ENCODE results near the gene ACSF3. TPM values are rescaled to one million over a fixed set of nuclear protein-coding genes. Genes with fewer than 3 reads are reported as not detected.
A peak's percentile ranks its signal among the peaks of the same experiment; 100 is the strongest.

ACSF3 gene
- total RNA-seq, 6 donors from 2014 or later, result 30.2 to 97.4 (median 35.3) TPM

GRCh38 chr16:89174877-89175276 lies 81.2 kb downstream of the ACSF3 start:
- ATAC-seq (ENCODE audit: low FRiP score in 2 of 2), result no peak
- DNase-seq, result peak in 1 of 2 donors; percentile 62
- TF ChIP-seq CTCF (IDR thresholded peaks at IDR 0.05), result no peak
- no peak for TF ChIP-seq EP300 (IDR thresholded peaks at IDR 0.05)
- TF ChIP-seq POLR2AphosphoS5 (IDR thresholded peaks at IDR 0.05), result no peak
- no peak for TF ChIP-seq POLR2A (IDR thresholded peaks at IDR 0.05)
- H3K9me3 ChIP-seq, result no peaks in the 10 kb centered on the region
- H3K27me3 ChIP-seq, result peaks cover 0 to 6% (median 0%) of the 10 kb centered on the region in 4 donors
- H3K27ac ChIP-seq, result peak overlapping the region in 1 of 4 donors; percentile 4
- no peaks in the 10 kb centered on the region for H3K36me3 ChIP-seq
- H3K4me3 ChIP-seq, result no peak overlapping the region
- 41 to 69% methylated on average over 6 to 14 of the region's 14 CpGs for WGBS, 2 donors
- peaks cover 13 to 22% (median 16%) of the 10 kb centered on the region in 4 donors for H3K4me1 ChIP-seq

GRCh38 chr16:89175280-89176146 lies 81.9 kb downstream of the ACSF3 start:
- ATAC-seq (ENCODE audit: low FRiP score in 2 of 2) (no peak), DNase-seq (peak in 1 of 2 donors; percentile 64)
- Histone ChIP-seq H3K27me3 (peaks cover 0 to 4% (median 0%) of the 10 kb centered on the region in 4 donors), H3K4me3 (no peak overlapping the region), H3K27ac (no peak overlapping the region), H3K9me3 (no peaks in the 10 kb centered on the region), H3K4me1 (peaks cover 10 to 16% (median 13%) of the 10 kb centered on the region in 4 donors), H3K36me3 (no peaks in the 10 kb centered on the region)
- TF ChIP-seq POLR2A (IDR thresholded peaks at IDR 0.05) (no peak), CTCF (IDR thresholded peaks at IDR 0.05) (no peak), EP300 (IDR thresholded peaks at IDR 0.05) (no peak), POLR2AphosphoS5 (IDR thresholded peaks at IDR 0.05) (no peak)
- 59% methylated on average over 19 of the region's 20 CpGs; no CpG with 5 or more reads in 1 of the 2 donors for WGBS, 2 donors

GRCh38 chr16:89176147-89176690 lies 82.6 kb downstream of the ACSF3 start:
- Histone ChIP-seq H3K4me1 (peaks cover 4 to 9% (median 7%) of the 10 kb centered on the region in 4 donors), H3K9me3 (no peaks in the 10 kb centered on the region), H3K36me3 (no peaks in the 10 kb centered on the region), H3K27ac (no peak overlapping the region), H3K27me3 (no peaks in the 10 kb centered on the region), H3K4me3 (no peak overlapping the region)
- 82 to 86% methylated on average over 4 to 27 of the region's 27 CpGs for WGBS, 2 donors
- TF ChIP-seq EP300 (IDR thresholded peaks at IDR 0.05), result no peak
- DNase-seq (peak in 1 of 2 donors; percentile 74), ATAC-seq (ENCODE audit: low FRiP score in 2 of 2) (no peak)

- Histone ChIP-seq H3K36me3 (no peaks in the 10 kb centered on the region), H3K27me3 (no peaks in the 10 kb centered on the region), H3K27ac (no peak overlapping the region), H3K9me3 (no peaks in the 10 kb centered on the region), H3K4me1 (peaks cover 2 to 4% (median 3%) of the 10 kb centered on the region in 4 donors), H3K4me3 (no peak overlapping the region)
- DNase-seq (peak in 1 of 2 donors; percentile 62), ATAC-seq (ENCODE audit: low FRiP score in 2 of 2) (no peak)
- WGBS, 2 donors, result 78 to 83% methylated on average over 3 to 9 of the region's 9 CpGs
- TF ChIP-seq POLR2A (IDR thresholded peaks at IDR 0.05), result no peak
- TF ChIP-seq POLR2AphosphoS5 (IDR thresholded peaks at IDR 0.05), result no peak
- no peak for TF ChIP-seq CTCF (IDR thresholded peaks at IDR 0.05)
- no peak for TF ChIP-seq EP300 (IDR thresholded peaks at IDR 0.05)
Measured at GRCh38 chr16:89176717-89177116, 83.1 kb downstream of the ACSF3 start.

GRCh38 chr16:89177501-89177900 lies 83.8 kb downstream of the ACSF3 start:
- Histone ChIP-seq H3K27ac (no peak overlapping the region), H3K36me3 (no peaks in the 10 kb centered on the region), H3K4me3 (no peak overlapping the region), H3K4me1 (no peaks in the 10 kb centered on the region), H3K9me3 (no peaks in the 10 kb centered on the region), H3K27me3 (no peaks in the 10 kb centered on the region)
- DNase-seq (peak in 1 of 2 donors; percentile 54), ATAC-seq (ENCODE audit: low FRiP score in 2 of 2) (no peak)
- WGBS, 2 donors, result 59 to 78% methylated on average over 7 to 10 of the region's 12 CpGs
- no peak for TF ChIP-seq POLR2AphosphoS5 (IDR thresholded peaks at IDR 0.05)
- no peak for TF ChIP-seq POLR2A (IDR thresholded peaks at IDR 0.05)
- TF ChIP-seq EP300 (IDR thresholded peaks at IDR 0.05), result no peak
- no peak for TF ChIP-seq CTCF (IDR thresholded peaks at IDR 0.05)

Data from upper lobe of left lung (tissue), 6 donors.